H9 (cell line): Measurements from ENCODE around the gene ARPP21. TPM values are rescaled to one million over a fixed set of nuclear protein-coding genes. Genes with fewer than 3 reads are reported as not detected.

Experiments used
- DNase-seq: peaks from one replicate; pipeline ENCODE4 v3.0.0-alpha.2; 2017
- H2AFZ ChIP-seq: one replicate; pipeline ENCODE4 v1.6.1; 2013; ENCODE audit warnings: mild to moderate bottlenecking, low read length, control low read depth, moderate library complexity
- H2AK5ac ChIP-seq: 2 replicates; pipeline ENCODE4 v1.6.1; 2013; ENCODE audit warnings: low read length, control low read depth, mixed read lengths; ENCODE audit not compliant: insufficient read length
- H2BK120ac ChIP-seq: one replicate; pipeline ENCODE4 v1.6.1; 2013; ENCODE audit warnings: low read depth, mild to moderate bottlenecking, low read length, control low read depth, inconsistent platforms; ENCODE audit not compliant: poor library complexity, severe bottlenecking
- H2BK12ac ChIP-seq: 2 replicates; pipeline ENCODE4 v1.6.1; 2013; ENCODE audit warnings: low read length, control low read depth, mixed read lengths, low read depth; ENCODE audit not compliant: insufficient read length
- H2BK15ac ChIP-seq: 2 replicates; pipeline ENCODE4 v1.6.1; 2013; ENCODE audit warnings: low read depth, low read length, control low read depth
- H2BK20ac ChIP-seq: one replicate; pipeline ENCODE4 v1.6.1; 2013; ENCODE audit warnings: low read depth, mild to moderate bottlenecking, low read length, control low read depth, inconsistent platforms; ENCODE audit not compliant: poor library complexity, severe bottlenecking
- H2BK5ac ChIP-seq: 2 replicates; pipeline ENCODE4 v1.6.1; 2013; ENCODE audit warnings: low read length, control low read depth, mixed read lengths; ENCODE audit not compliant: insufficient read length
- H3K14ac ChIP-seq: 2 replicates; pipeline ENCODE4 v1.6.1; 2013; ENCODE audit warnings: low read length, control low read depth; ENCODE audit not compliant: insufficient read depth
- H3K18ac ChIP-seq: 2 replicates; pipeline ENCODE4 v1.6.1; 2013; ENCODE audit warnings: low read depth, mild to moderate bottlenecking, mixed read lengths, low read length, control low read depth; ENCODE audit not compliant: insufficient read length
- H3K23ac ChIP-seq: 2 replicates; pipeline ENCODE4 v1.6.1; 2013; ENCODE audit warnings: low read length, control low read depth, mixed read lengths, low read depth; ENCODE audit not compliant: insufficient read length
- H3K23me2 ChIP-seq: 2 replicates; pipeline ENCODE4 v1.6.1; 2013; ENCODE audit warnings: low read depth, mild to moderate bottlenecking, mixed read lengths, low read length, control low read depth; ENCODE audit not compliant: insufficient read length, poor library complexity, severe bottlenecking
- H3K27ac ChIP-seq: 2 replicates; pipeline ENCODE4 v1.5.1; 2013; ENCODE audit warnings: low read length, control low read depth, mixed read lengths, low read depth; ENCODE audit not compliant: insufficient read length
- H3K27me3 ChIP-seq: 2 replicates; pipeline ENCODE4 v1.6.1; 2013; ENCODE audit warnings: low read length, control low read depth, inconsistent platforms; ENCODE audit not compliant: insufficient read depth
- H3K4ac ChIP-seq: 2 replicates; pipeline ENCODE4 v1.6.1; 2013; ENCODE audit warnings: low read depth, mild to moderate bottlenecking, control low read depth, inconsistent platforms, low read length, moderate library complexity
- H3K4me1 ChIP-seq: 2 replicates; pipeline ENCODE4 v1.6.1; 2013; ENCODE audit warnings: low read length, control low read depth, inconsistent platforms; ENCODE audit not compliant: insufficient read depth
- H3K4me2 ChIP-seq: 2 replicates; pipeline ENCODE4 v1.6.1; 2013; ENCODE audit warnings: low read length, control low read depth, mixed read lengths; ENCODE audit not compliant: insufficient read length, insufficient read depth
- H3K56ac ChIP-seq: 2 replicates; pipeline ENCODE4 v1.6.1; 2013; ENCODE audit warnings: low read depth, mild to moderate bottlenecking, mixed read lengths, low read length, control low read depth; ENCODE audit not compliant: insufficient read length
- H3K79me1 ChIP-seq: 2 replicates; pipeline ENCODE4 v1.6.1; 2013; ENCODE audit warnings: low read depth, mild to moderate bottlenecking, moderate library complexity, low read length, control low read depth, inconsistent platforms; ENCODE audit not compliant: insufficient read depth, poor library complexity, severe bottlenecking
- H3K79me2 ChIP-seq: 2 replicates; pipeline ENCODE4 v1.6.1; 2013; ENCODE audit warnings: low read length, control low read depth, inconsistent platforms; ENCODE audit not compliant: insufficient read depth
- H3K9ac ChIP-seq: 2 replicates; pipeline ENCODE4 v1.6.1; 2013; ENCODE audit warnings: low read length, control low read depth, mixed read lengths; ENCODE audit not compliant: insufficient read length; ENCODE audit errors: extremely low read depth
- H3K9me3 ChIP-seq: one replicate; pipeline ENCODE4 v1.6.1; 2013; ENCODE audit warnings: low read depth, low read length, inconsistent platforms; ENCODE audit not compliant: control insufficient read depth
- H3T11ph ChIP-seq: one replicate; pipeline ENCODE4 v1.6.1; 2013; ENCODE audit warnings: mild to moderate bottlenecking, low read length, control low read depth, inconsistent platforms
- H4K20me1 ChIP-seq: one replicate; pipeline ENCODE4 v1.6.1; 2013; ENCODE audit not compliant: control insufficient read depth, insufficient read length, insufficient read depth
- H4K5ac ChIP-seq: 2 replicates; pipeline ENCODE4 v1.6.1; 2013; ENCODE audit warnings: low read depth, mild to moderate bottlenecking, mixed read lengths, low read length, control low read depth; ENCODE audit not compliant: insufficient read length
- H4K8ac ChIP-seq: replicated peaks from 2 replicates; pipeline ENCODE4 v1.6.1; 2013; ENCODE audit warnings: low read length, control low read depth, mixed read lengths, low read depth; ENCODE audit not compliant: insufficient read length
- H4K91ac ChIP-seq: 2 replicates; pipeline ENCODE4 v1.6.1; 2013; ENCODE audit warnings: low read depth, mild to moderate bottlenecking, moderate library complexity, mixed read lengths, low read length, control low read depth; ENCODE audit not compliant: insufficient read length
- H3K27ac Mint-ChIP-seq, 3 experiments: 2 replicates in 2 of 3; 3 replicates in 1 of 3; pipeline ENCODE4 v1.8.0; 2020 to 2021; ENCODE audit warnings: mixed read lengths in 3 of 3, mild to moderate bottlenecking in 1 of 3, moderate library complexity in 1 of 3
- H3K27me3 Mint-ChIP-seq: 2 replicates; pipeline ENCODE4 v1.8.0; 2021; ENCODE audit warnings: low read depth, mild to moderate bottlenecking, moderate library complexity, mixed read lengths
- H3K36me3 Mint-ChIP-seq, 3 experiments: 2 replicates in 2 of 3; 3 replicates in 1 of 3; pipeline ENCODE4 v1.8.0; 2020 to 2021; ENCODE audit warnings: low read depth in 3 of 3, mixed read lengths in 3 of 3; ENCODE audit not compliant: insufficient read depth in 1 of 3
- H3K4me1 Mint-ChIP-seq, 2 experiments: 2 replicates each; pipeline ENCODE4 v1.8.0; 2020; ENCODE audit warnings: mixed read lengths in 2 of 2
- H3K4me3 Mint-ChIP-seq, 2 experiments: 2 replicates in 1 of 2; 3 replicates in 1 of 2; pipeline ENCODE4 v1.8.0; 2020 to 2021; ENCODE audit warnings: mild to moderate bottlenecking in 2 of 2, mixed read lengths in 2 of 2, moderate library complexity in 1 of 2
- H3K9me3 Mint-ChIP-seq, 2 experiments: 2 replicates in 1 of 2; 3 replicates in 1 of 2; pipeline ENCODE4 v1.8.0; 2020; ENCODE audit warnings: mild to moderate bottlenecking in 2 of 2, mixed read lengths in 2 of 2, moderate library complexity in 1 of 2
- CTCF ChIP-seq: fragments of 200-600 bp; sonication (generic); conservative IDR thresholded peaks from 3 replicates; pipeline ENCODE4 v1.8.0; 2021; ENCODE audit warnings: antibody characterized with exemption, mild to moderate bottlenecking
- WGBS: extraction: QIAGEN DNeasy Blood & Tissue Kit; methylation state at CpG from one replicate; pipeline ENCODE4 v1.1.7; 2013; ENCODE audit warnings: missing lambda C conversion rate, low lambda C conversion rate, mixed read lengths; ENCODE audit not compliant: insufficient read length; ENCODE audit errors: extremely low coverage; 5-methylcytosine and 5-hydroxymethylcytosine counted together
- total RNA-seq: library from RNA; stranded (reverse); gene quantifications from 2 replicates; pipeline ENCODE4 v1.2.1, GENCODE V29; 2021

ARPP21 gene
- total RNA-seq, 1 experiment from 2014 or later: not detected

- H3K4me2 ChIP-seq: no peak overlapping the region
- no peaks in the 10 kb centered on the region for H3K4me1 ChIP-seq
- no peaks in the 10 kb centered on the region for H3K9me3 Mint-ChIP-seq
- H3K27me3 ChIP-seq: no peaks in the 10 kb centered on the region
- H2BK120ac ChIP-seq: no peak overlapping the region
- H4K5ac ChIP-seq: no peak overlapping the region
- H4K8ac ChIP-seq: no peak overlapping the region
- H3T11ph ChIP-seq: no peak overlapping the region
- no peak overlapping the region for H3K56ac ChIP-seq
- H4K20me1 ChIP-seq: no peaks in the 10 kb centered on the region
- no peak overlapping the region for H3K27ac ChIP-seq
- H3K79me1 ChIP-seq: no peaks in the 10 kb centered on the region
- WGBS: no CpG with 5 or more reads among the region's 14 CpGs
- no peak overlapping the region for H2BK12ac ChIP-seq
- no peaks in the 10 kb centered on the region for H3K23me2 ChIP-seq
- H3K14ac ChIP-seq: no peak overlapping the region
- H2BK20ac ChIP-seq: no peak overlapping the region
- peaks cover 4% of the 10 kb centered on the region for H3K27me3 Mint-ChIP-seq
- H3K4me3 Mint-ChIP-seq: no peak overlapping the region
- no peaks in the 10 kb centered on the region for H3K36me3 Mint-ChIP-seq
- no peak overlapping the region for H3K9ac ChIP-seq
- H3K27ac Mint-ChIP-seq: no peak overlapping the region
- H2BK5ac ChIP-seq: no peak overlapping the region
- no peak overlapping the region for H2BK15ac ChIP-seq
- no peaks in the 10 kb centered on the region for H3K4me1 Mint-ChIP-seq
- H2AFZ ChIP-seq: no peak overlapping the region
- no peaks in the 10 kb centered on the region for H3K79me2 ChIP-seq
- no peak overlapping the region for H4K91ac ChIP-seq
- H3K23ac ChIP-seq: no peak overlapping the region
- no peak overlapping the region for H3K4ac ChIP-seq
- no peak for TF ChIP-seq CTCF
- no peak overlapping the region for H2AK5ac ChIP-seq
- DNase-seq: no peak
- no peaks in the 10 kb centered on the region for H3K9me3 ChIP-seq
- no peak overlapping the region for H3K18ac ChIP-seq
Observed at GRCh38 chr3:35679409-35680080, 40.2 kb downstream of the ARPP21 start.
